GM21786 (cell line): Measurements from ENCODE around the gene TAS1R2.

Experiments
- ATAC-seq: cut with Tn5 transposase; IDR thresholded peaks from one replicate; pipeline ENCODE4 v1.9.1; 2021; ENCODE audit not compliant: unreplicated experiment

Gene TAS1R2

DNA sequence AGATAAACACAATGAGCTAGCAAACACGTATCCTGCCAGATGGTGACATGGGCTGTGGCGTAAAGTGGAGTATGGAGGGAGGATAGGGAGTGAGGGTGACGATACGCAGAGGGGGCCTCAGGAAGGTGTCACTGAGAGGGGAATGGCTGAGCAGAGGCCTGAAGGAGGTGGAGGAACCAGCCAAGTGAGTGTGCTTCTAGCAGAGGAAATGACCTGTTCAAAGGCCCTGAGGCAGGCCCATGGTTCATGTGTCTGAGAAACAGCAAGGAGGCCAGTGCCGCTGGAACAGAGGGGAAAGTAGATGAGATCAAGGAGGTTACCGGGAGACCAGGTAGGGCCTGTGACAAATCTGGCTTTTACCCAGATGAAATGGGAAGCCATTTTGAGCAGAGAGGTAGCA, 36.0 kb downstream of the TAS1R2 start:
- no peak for ATAC-seq

DNA sequence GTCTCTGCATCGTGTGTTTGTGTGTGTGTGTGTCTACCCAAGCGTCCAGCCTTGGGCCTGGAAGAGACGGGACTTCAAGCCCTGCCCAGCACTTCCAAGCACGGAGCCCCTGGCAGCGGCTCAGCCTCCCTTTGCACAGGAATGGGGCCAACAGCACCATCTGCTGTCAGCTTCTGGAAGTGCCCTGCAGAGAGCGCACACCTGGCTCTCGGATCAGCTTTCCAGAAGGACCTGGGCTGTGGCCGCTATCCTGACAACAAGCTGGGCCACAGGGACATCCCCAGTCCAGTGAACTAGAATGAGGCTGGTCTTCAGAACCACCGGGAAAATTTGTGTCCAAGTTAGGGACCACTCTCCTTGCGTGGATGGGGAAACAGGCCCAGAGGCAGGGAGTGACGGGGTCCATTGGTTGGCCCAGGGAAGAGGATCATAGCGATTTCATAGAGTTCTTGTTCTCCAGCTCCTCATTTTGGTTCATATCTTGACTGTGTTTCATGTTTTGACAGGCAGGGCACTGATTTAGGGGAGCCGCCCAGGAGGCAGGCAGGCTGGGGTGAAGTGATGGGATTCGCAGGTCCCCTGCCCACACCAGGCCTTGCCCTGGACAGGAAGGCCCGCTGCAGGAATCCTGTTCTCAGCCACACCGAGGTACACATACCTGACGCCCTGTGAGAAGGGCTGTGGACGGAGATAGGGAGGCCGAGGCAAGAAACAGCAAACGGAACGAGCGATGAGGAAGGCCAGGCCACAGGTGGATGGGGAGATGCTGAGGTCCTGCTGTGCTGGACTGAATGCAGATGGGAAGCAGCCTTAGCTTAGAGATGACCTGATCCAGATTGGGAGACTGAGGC, 38.4 kb downstream of the TAS1R2 start:
- ATAC-seq: no peak

DNA sequence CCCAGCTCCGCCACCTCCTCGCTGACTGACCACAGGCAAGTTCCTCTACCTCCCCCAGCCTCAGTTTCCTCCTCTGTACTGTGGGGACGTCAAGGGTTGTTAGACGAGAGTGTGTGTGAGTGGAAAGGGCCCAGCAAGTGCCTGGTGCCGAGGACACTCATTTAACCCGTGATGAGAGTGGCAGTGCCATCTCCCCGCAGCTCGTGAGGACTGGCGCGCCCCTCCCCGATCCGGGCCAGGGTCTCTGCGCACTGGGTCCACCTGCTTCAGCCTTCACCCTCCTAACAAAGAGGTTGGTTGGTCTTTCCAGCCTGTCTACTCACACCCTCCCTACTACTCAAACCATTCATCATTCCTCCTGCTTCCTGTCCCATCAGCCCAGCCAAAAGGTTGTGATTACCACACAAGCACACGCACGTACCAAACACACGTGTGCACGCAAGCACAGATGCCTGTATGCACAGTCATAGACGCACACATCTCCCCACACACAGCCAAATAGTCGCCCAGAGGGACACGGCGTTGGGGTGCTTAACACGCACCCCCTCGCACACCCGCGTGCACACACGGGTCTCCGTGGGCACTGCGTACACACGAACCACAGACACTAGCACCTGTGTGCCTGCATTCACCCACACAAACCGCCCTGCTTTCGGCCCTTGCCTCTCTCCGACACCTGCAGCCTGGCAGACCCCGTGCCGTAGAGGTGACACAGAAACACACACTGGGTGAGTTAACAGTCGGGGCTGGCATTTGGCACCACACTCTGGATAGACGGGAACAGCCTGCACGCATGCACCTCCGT, 39.3 kb downstream of the TAS1R2 start:
- no peak for ATAC-seq

DNA sequence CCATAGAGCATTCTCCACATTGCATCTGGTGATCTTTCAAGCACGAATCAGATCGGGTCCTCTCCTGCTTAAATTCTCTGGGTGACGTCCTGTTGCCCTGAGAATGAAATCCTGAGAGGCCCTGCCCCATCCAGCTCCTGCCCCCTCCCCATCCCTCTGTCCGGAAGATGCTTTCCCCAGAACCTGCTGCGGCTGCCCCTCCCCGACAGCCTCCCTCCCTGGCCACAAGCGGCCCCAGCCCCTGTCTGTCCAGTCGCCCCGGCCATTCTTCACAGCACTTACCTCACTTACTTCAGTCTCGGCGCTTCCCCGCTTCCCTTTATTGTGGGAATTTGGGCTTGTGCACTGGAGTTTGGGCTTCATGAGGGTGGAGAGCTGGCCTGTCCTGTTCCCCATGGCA, 40.3 kb downstream of the TAS1R2 start:
- ATAC-seq: no peak

DNA sequence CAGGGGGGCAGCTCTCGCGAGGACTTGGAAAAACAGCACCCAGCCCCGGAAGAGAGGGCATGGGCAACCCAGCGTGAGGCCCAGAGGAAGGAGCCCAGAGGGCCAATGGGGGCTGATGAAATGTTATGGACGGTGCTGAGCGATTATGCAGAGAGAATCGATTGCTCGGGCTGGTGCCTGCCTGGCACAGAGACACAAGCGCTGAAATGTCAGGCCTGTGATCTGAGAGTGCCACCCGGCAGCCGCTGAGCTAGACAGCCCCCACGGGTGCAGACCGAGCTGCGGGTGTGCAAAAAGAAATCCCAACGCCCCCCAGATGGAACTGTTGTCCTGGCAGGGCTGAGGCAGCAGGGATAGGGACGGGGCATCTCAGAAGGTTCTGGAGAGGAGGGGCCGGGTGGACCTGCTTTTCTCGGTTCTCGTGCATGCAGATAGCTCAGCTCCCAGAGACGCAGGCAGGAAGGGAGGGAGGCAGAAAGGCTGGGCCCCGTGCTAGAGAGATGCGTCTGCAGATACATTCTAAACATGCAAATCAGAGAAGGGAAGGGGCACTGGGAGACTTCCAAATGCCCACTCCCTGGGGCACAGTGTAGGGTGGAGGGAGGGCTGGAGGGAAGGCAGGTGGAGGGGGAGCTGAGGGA, 41.5 kb downstream of the TAS1R2 start:
- no peak for ATAC-seq

DNA sequence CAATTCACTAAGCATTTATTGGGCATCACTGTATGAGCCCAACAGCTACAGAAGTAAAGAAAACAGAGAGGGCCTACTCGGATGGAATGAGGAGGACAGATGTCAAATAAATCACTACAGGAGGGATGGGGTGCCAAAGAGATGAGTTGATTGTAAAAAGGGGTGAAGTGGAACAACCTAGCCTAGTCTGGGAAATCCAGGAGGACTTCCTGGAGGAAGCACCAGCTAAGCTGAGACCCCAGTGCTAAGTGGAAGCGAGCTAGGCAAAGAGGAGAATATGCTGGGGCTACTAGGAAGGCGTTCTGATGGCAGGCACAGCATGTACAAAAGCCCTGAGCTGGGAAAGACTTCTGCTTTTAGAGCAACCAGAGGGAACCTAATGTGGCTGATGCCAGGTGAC, 42.1 kb downstream of the TAS1R2 start:
- no peak for ATAC-seq

DNA sequence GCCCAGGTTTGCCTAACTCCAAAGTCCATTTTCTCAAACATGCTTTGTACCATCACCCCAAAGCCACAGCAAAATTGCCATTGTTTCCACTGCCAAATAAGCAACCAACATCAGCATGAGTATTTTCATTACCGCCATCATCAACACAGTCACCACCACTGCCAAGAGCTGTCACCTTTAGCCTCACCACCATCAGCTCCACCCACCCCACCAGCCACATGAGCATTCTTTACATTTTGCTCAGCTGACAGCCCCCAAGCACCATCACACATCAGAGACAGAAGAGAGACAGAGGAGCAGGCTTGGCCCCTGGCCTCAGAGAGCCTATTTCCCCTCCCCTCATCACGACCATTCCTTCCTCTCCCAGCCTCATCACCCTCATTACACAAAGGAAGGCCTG, 42.7 kb downstream of the TAS1R2 start:
- ATAC-seq: no peak

DNA sequence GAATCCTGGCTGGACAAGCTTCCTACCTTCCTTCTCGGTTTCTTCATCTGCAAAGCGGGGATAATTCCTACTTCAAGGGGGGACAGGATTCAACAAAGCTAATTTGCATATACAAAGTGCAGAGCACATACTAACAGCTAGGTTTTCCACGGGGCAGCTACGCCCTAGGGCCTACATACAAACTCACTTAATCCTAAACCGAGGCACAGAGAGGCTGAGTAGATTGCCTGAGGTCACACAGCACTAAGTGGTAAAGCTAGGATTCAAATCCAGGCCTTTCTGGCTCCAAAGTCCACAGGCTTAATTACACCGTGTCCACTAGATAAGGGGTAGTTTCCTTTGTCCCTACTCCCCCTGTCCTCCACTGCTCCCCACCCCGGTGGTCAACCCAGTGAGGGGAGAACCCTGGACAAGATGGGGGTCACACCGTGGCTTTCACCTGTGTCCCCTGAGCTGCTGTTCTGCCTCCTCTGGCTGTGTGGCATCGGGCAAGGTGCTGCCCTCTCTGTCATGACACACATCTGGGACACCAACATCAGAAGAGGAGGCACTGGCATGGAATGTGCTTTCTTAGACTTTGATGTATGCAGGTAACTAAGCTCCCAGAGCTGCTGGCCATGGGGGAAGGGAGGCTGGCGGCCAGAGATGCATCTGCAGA, 44.5 kb downstream of the TAS1R2 start:
- ATAC-seq: no peak

DNA sequence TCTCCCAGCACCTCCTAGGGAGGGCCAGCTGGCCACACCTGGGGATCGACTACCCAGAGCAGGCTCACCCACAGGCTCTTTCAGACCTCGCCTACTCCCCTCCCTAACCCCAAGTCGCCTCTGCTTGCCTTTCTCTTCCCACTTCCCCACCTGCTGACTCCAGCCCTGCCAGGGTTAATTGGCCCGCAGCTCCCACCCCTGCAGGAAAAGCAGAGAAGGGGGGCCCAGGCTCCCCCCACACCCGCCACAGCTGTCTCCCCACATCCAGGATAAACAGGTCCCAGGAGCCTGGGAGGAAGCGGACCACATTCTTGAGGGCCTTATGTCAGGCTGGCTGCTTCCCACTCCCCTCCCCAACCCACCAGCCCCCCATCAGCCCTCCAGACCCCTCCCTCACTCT, 45.0 kb downstream of the TAS1R2 start:
- no peak for ATAC-seq

DNA sequence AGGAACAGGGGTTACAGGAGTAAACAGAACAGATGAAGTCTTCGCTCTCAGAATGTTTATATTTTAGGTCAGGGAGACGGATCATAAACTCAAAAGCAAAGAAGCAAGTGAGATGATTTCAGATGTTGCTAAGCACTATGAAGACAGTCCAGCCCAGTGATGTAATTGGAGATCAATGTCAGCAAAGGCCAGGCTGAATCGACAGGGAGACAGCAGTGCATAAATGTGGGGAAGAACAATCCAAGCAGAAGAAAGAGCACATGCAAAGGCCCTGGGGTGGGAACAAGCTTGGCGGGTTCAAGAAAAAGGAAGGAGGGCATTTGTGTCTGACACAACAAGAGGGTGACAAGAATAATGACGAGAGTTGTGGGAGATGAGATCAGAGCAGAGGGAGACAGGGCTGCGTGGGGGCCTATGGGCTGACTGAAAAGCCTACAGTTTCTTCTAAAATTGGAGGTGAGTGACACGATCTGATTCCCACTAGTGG, 47.0 kb downstream of the TAS1R2 start:
- no peak for ATAC-seq

DNA sequence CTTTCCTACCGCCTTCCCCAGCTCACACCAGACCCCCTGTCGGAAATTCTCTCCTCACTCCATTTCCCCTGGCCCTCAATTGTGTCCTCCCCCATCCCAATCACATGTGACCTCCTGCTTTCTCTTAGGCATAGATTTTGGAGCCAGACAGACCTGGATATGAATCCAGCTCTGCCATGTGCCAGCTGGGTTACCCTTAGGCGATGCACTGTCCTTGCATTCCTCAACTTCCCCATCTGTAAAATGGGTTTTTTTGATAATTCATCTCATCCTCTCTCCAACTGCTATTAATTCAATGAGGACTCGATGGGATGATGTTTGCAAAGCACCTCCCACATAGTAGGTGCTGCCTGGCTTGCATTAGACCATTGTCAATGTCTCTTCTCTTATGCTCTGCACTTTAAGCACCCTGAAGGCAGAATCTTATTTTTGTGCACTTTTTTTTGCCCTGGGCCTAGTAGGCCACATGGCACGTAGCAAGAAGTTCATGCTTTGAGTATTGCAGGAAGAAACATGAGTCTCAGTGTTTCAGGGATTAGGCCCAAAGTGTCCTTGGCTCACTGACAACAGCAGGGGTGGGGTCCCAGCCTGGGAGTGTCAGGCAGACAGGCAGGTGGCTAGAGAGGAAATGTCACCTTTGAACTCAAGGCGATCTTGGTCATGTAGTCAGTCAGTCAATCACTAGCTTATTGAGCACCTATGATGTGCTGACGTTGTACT, 47.6 kb downstream of the TAS1R2 start:
- ATAC-seq: no peak

DNA sequence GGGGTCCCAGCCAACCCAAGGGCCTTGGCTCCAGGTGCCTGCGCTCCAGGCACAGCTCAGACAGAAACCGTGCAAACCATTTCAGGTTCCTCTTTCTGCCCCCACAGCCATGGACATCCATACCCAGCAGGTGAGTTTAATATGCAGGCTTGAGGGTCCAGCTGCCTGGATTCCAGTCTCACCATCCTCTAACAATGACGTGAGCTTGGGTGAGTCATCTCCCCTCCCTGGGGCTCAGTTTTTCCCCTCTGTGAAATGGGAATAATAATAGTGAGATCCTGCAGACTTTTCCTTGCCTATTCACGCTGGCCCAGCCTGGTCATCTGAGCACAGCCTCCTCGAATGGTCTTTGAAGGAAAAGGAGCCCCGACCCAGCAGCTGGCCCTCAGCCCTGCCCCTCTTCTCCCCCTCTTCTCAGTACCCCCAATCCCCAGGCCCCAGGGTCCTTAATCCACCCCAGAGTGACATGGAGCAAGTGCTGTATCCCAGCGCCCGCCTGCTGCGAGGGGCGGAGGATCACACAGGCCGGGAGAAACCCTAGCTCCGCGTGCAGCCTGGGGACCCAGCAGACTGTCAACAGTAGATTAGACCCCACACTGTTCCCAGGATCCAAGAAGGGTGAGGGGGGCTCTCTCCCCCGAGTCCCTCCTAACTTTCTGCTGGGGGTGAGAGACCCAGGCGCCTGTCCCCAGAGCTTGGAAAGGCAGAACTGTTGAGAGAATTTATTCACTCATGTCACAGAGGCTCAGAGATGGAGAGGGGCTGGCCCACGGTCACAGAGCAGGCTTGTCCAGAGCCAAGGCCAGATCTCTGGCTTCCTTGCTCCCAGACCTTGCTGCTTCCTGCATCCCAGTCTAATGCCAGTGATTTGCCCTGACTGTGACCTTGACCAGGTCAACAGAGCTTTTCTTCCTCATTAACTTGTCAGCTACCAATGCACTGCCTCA, 49.2 kb downstream of the TAS1R2 start:
- no peak for ATAC-seq

DNA sequence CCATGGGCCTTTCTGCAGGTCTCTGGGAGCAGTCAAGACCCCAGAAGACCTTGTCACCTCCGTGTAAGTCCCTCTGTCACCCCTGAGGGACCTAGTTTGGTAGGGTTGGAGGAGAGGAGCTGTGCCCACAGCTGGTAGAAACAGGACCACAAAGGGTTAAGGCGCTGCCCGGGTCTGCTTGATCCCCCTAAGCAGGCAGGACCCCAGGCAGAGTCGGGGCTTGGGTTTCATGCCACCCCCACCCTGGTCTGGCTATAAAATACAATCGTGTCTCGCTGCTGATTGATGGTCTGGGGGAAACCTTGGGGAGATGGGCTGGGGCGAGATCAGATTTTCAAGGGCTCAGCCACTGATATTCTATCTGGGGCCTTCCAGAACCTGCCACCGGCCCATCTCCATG, 50.9 kb downstream of the TAS1R2 start:
- ATAC-seq: no peak

DNA sequence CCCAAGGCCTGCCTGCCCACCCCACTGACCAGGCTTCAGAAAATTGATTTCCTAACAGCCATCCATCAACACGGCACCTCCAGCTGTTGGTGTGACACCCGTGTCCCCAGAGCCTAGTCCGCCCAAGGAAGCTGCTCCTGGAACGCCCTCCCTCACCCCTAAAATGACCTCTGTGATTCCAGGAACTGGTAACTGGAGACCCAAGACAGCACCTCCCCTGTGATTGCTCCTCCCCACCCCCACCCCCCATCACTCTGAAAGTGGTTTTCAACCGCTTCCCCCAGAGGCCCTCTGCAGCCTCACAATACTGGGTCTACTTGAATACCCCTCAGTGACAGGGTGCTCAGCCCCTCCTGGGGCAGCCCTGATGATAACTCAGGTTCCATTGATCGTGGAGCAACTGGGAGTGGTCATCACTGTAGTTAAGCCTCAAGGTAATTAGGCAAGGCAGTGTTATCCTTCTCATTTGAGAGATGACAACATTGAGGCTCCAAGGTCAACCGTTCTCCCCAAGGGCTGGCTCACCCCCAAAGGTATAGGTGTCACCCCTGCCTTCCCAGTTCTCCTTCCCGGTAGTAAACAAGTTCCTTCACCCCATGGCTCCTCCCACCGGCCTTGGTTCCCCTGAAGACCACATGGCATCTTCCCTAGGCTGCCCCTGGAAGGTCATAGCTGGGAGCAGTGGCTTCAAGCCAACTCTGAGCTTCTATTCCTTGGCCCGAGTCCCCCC, 52.0 kb downstream of the TAS1R2 start:
- no peak for ATAC-seq

DNA sequence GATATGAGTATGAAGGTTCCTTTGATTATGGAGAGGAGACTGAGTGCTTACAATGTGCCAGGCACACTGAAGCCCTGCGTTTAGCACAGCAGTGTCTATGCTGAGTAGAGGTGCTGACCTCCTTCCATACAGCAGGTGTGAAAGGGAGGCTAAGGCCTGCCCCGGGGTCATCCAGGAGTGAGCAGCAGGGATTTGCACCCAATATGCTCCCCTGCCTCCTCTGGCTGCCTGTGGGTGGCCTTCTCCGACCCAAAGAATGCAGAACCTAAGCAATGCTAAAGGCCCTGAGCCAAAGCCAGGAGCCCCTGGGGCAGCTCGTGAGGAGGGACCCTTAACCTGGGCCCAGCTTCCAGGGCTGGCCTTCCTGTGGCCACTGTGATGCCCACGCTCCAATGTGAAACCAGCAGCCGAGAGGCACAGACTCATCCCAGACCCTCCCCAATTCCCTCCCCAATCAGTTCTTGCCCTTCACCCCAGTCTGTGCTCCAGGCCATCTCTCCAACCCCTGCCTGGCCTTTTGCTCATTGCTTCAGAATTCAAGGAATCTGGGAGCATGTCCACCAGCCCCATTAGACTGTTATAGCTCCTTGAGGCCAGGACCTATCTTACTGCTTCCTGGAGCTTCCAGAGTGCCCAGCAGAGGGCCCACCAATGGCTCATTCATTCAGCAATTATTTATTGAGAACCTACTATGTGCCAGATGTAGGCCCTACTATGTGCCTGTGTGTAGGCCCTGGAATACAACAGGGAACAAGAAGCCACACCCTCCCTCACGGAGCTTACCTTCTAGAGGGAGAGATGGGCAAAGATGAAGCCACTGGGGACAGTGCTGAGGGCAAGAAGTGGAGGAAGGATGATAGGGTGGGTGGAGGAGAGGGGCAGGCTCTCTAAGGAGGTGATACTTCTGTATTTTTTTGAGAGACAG, 53.3 kb downstream of the TAS1R2 start:
- no peak for ATAC-seq

DNA sequence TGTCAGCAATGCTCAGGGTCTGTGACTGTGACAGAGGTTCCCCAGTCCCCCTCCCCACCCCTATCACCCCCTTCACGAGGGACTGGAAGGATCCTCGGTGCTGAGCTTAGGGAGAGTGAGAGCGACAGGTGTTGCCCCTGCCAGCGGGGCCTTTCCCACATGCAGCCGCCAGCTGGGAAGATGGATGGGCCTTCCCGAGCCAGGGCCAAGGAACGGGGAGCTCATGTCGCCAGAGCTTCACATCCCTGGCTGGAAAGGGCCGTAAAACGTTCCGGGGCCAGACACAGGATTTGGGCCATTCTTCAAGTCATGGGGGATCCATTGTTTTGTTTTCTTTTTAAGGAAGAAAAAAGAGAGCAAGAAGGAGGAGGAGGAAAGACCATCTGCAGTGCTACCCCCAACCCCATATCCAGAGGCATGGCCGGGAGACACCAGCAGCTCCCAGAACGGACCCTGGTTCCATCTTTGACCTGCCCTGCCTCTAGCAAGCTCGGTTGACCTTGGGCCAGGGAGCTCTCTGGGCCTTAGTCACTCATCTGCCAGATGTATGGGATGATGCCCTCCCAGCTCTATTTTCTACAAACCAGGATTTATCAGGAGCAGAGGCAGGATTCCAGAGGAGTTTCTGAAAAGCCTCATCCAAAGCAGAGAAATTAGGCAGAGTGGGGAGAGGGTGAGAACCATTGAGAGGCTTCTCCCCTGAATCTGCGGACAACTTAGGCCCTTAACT, 54.1 kb downstream of the TAS1R2 start:
- ATAC-seq: no peak

DNA sequence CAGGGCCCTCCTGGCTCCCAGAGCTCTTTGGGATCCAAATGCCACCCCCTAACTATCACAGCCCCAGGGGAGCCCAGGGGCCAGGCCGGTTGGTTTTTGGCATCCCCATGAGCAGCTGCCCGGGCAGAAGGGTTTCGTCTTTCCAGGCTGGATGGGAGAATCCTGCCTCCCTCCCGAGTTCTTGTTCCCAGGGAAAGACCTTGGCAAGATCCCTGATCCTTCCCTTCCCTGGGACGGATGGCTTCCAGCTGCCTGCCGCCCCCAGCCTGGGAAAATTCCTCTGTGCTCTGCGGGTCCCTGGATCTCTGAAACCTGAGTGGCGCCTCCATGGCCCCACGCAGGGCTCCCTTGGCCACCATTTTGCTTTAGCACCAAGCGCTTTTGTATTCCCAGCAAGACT, 55.6 kb downstream of the TAS1R2 start:
- ATAC-seq: no peak
